Mammary epithelial cell (primary cell): Measurements from ENCODE around the gene RNF180.

ENCODE experiments used
- CTCF ChIP-seq, 2 donors: IDR thresholded peaks in 1 of 2; conservative IDR thresholded peaks in 1 of 2; 2 replicates each; pipeline ENCODE4 v1.5.1; 2011 to 2012; ENCODE audit warnings: inconsistent platforms in 2 of 2, low read length in 2 of 2, mild to moderate bottlenecking in 2 of 2, control low read depth in 1 of 2, low read depth in 1 of 2; ENCODE audit not compliant: insufficient read depth in 1 of 2; ENCODE audit errors: extremely low read depth in 1 of 2
- EZH2 ChIP-seq: IDR thresholded peaks from 2 replicates; pipeline ENCODE4 v1.6.1; 2012; ENCODE audit warnings: low read length, inconsistent platforms, borderline replicate concordance

DNA sequence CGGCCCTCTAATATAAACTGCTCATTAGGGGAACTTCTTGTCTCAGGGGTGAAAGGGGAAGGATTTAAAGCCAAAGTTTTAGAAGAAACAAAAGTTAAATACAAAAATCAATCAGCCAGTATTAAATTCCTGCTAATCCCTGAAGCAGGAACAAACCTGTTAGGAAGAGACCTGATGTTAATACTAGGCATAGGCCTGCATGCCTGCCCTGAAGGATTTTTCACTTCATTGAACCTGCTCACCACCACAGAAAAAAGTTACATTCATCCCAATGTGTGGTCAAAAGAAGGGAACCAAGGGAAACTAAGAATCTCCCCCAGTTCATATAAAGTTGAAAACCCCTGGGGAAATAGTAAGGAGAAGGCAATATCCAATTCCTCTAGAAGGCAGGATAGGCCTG is 9.4 kb upstream of the RNF180 start:
- TF ChIP-seq EZH2 = no peak
- TF ChIP-seq CTCF (conservative IDR thresholded peaks at IDR 0.05 in 1 of 2, IDR thresholded peaks at IDR 0.05 in 1 of 2; ENCODE audit: extremely low read depth in 1 of 2, insufficient read depth in 1 of 2, low read depth in 1 of 2, low read length in 2 of 2) = no peak
